GM23248 (cell line): ENCODE results near the gene NR1D2.

Source experiments
- EZH2 ChIP-seq: fragments of 200-600 bp; sonication (generic); IDR thresholded peaks from 2 replicates; pipeline ENCODE4 v1.6.1; 2018; ENCODE audit warnings: antibody characterized with exemption, mild to moderate bottlenecking; ENCODE audit not compliant: insufficient read depth, poor library complexity, severe bottlenecking
- EZH2phosphoT487 ChIP-seq: fragments of 200-600 bp; sonication (generic); IDR thresholded peaks from 2 replicates; pipeline ENCODE4 v1.6.1; 2018; ENCODE audit warnings: antibody characterized with exemption, moderate library complexity, mild to moderate bottlenecking, low read depth; ENCODE audit not compliant: insufficient read depth

DNA sequence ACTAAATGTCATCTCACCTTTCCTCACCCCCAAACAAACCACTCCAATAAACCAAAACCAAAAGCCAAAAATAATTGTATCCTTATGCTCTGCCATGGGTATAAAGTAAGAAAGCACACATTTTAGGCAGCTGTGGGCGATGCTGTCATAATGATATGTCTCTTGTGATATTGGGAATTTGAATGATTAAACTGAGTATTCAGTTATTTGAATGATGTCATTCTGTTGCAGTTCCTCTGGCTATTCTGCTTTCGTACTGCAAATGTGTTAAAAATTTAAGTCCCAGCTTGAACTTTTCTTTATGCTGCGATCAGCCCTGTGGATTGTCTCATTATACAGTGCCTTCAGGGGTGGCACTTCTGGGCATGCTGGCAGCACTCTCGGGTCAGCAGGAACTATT lies 10.8 kb upstream of the NR1D2 start:
- TF ChIP-seq EZH2 (no peak), EZH2phosphoT487 (no peak)
